HG03039 (cell line): ENCODE results near the gene GRN.
"Not testable (repeated sequence)": the region's sequence is repeated elsewhere in the genome, so short reads cannot be mapped to it uniquely, and the experiment has no call there.

Experiments used
- ATAC-seq: cut with Tn5 transposase; IDR thresholded peaks from one replicate; pipeline ENCODE4 v1.9.1; 2021; ENCODE audit warnings: mild to moderate bottlenecking, moderate library complexity; ENCODE audit not compliant: unreplicated experiment

Gene GRN

DNA sequence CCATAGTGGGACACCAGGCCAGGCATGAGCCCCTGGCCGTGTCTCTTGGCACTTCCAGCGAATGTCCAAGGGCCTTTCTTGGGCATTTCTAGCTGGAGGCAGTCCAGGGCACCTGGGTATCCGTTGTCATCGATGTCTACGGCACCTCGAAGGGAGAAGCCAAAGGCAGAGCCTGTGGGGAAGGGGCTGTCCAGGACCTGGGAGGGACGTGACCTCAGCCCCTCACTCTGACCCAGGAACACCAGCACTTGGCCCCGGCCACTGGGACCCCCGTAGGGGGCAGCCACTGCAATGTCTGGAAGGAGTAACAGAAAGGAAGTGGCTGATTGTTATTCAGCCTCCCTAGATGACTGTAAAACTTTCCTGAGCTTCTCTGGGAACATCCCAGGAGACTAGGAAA is 35.7 kb downstream of the GRN start:
- no peak for ATAC-seq

- no peak for ATAC-seq
These were observed 36.8 kb downstream of the GRN start for GRCh38 chr17:44381810-44382305.

DNA sequence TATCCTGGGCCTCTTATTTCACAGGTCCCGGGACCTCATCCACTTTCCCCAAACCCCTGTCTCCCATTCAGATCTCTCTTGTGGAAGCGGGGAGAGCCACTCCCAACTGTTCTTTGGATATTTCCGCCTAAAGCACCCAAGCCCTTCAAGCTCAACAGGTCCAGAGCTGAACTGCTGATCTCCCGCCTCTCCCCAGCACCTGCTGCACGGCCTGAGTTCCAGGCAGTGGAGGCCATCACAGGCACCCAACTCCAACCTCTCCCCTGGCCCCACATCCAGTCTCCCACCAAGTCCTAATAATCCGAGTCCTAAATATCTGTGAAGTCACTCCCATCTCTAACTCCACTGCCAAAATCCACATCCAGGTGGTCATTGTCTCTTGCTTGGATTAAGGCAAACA is 37.8 kb downstream of the GRN start:
- no peak for ATAC-seq

GRCh38 chr17:44383363-44383762 is 38.3 kb downstream of the GRN start:
- no peak for ATAC-seq

DNA sequence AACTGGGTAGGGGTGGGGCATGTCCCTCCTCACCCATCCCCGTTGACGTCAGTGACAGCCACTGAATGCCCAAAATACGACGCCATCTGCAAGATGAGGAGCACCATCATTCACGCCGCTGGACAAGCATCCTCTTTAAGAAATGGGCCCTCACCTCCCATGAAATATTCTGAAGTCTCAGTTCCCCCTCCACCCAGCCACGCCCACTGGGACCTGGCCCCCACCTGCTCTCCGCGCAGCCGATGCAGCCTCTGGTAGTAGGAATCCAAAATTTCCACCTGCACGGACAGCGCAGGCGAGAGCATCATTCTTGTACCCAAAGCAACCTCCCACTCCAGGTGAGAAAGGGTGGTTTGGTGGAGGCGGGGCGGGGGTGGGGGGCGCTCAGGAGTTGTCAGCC is 38.8 kb downstream of the GRN start:
- no peak for ATAC-seq

DNA sequence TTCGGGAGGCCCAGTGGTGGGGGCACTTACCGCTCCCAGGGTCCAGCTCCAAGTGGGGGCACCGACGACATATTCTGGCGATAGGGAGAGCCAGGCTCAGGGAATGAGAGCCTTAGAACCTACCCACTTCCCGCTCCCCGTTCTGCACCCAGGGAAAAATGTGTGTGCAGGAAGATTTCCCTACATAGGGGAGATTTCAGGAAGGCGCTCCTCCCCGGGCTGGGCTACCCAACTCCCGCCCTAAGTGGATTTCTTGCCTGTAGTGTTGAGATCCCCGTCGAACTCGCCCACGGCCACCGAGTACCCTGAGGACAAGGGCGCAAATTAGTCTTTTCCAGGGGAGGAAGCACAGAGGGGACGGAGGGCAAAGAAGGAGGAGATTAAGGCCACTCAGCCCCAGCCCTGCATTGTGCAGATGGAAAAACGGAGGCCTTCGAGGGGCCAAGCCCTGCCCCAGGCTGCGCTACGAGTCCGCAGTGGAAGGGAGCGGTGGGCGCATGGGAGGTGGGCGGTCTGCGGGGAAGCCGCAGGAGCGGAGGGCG is 39.2 kb downstream of the GRN start:
- no peak for ATAC-seq

DNA sequence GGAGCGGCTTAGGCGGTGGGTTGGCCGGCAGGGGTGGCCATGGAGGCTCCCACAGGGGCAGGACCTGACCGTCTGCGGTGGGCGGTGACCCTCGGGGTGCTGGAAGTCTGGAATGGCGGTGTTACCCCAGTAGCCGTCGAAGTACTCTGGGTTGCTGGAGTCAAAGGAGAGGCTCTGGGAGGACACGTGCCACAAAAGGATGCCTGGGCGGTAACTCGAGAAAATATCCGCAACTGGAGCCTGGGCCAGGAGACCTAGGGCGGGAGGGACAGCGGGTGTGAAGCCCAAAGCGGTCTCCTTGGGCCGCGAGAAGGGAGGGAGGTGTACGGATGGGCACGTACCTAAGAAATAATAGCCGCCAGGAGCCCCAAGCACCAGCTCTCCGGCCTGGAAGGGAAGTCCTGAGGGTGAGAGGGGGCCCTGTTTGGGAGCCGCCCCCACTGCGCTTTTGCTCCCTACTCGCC is 39.8 kb downstream of the GRN start:
- no peak for ATAC-seq

DNA sequence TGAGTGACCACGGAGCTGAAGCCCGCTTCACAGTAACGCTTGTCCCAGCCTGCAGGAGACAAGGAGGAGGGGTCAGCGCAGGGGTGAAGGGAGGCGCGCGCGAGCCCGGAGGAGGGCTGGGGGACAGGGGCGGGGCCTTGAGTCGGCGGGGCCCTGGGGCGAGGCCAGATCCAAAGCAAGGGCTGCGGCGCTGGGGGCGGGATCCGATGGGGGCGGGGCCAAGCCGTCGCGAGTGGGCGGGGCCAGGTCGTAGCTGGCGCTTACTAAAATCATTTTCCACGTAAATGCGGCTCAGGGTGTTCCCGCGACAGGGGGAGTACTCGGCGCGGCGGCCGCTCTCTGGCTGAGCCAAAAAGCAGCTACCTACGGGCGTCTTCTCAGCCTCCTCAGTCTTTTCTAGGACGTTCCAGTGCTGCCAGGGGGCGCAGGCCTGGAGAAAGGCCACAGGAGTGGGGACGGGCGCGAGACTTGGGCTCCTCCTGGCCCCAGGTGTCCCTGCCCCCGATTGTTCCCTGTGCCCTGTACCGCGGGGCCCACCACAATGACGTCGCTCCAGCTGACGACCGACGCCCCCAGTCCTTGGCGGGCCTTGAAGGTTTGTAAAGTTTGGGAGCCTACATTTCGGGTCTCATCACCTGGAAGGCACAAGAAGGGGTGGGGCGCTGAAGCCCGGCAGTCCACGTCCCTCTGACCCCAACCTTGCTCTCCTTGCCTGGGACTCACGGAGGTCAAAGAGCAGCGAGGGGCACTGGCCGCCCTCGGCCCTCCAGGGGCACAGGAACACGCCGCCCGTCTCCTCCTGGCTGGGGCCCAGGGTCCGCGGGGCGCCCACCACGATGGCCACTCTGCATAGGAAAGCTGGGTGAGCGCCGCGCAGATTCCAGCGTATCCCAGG is 40.4 kb downstream of the GRN start:
- no peak for ATAC-seq

GRCh38 chr17:44386182-44386525 is 41.1 kb downstream of the GRN start:
- no peak for ATAC-seq

- ATAC-seq: no peak
These were observed 42.7 kb downstream of the GRN start for GRCh38 chr17:44387804-44388203.

DNA sequence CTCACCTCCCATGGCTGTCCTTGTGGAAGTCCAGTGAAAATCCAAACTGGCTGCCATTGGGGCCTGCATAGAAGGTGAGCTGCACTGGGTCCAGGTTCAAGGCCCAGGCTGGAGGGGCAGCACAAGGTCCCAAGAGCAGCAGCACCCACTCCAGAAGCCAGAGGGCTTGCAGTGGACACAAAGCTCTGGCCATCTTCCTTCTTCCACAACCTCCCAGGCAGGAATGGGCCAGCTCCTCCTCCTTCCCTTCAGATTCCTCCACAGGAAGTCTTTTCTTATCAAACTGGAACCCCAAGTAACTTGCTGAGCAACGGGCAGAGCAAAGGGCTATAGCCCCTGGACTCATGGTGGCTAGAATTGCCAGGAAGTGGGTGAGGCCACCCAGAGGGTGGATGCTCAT is 44.2 kb downstream of the GRN start, which contains the start of gene ITGA2B:
Gene ITGA2B (minus strand): TSS at position 369 of the 400 bp plus-strand sequence. CDS start 176 bp downstream, at position 193.
- no peak for ATAC-seq

DNA sequence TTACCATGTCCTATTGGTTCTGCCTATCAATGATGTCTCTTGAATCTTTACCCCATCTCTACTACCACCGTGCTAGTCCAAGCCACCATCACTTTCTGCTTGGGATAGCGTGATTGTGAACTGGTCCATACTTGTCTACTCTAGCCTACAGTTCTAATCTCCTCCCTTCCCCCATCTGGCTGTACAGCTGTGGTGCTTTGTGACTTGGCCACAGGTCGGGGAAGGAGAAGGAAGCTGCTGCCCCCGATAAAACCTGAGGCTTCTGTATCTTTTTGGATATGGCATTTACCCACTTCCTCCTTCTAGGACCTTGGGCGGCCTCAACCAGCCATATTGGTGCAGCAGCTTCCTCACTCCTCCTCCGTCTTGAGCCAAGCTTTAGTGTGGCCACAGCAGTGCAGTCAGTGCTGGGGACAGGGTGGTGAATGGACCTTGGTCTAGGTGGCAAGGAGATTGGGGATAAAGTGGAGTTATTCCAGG is 44.7 kb downstream of the GRN start:
- ATAC-seq: no peak

GRCh38 chr17:44390250-44390870 is 45.3 kb downstream of the GRN start:
- no peak for ATAC-seq

- not testable (repeated sequence) for ATAC-seq
These were observed 49.0 kb downstream of the GRN start for GRCh38 chr17:44394112-44394511.

DNA sequence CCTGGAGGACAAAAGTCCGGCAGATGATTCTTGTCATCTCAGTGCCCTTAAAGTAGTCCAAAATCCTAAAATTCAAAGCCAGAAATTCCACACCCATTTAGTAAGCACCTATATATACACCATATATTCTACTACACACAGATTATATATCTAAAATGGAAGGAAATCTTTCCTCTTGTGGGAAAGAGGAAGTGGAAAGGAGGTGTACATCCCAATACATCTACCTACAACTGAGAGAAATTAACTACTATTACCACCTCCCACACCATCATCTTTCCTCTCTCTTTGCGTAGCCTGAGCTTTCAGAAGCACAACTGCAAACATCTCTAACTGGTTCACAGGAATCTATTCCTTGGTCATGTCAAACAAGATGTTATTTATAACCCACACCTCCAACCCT is 49.7 kb downstream of the GRN start:
- ATAC-seq: no peak

DNA sequence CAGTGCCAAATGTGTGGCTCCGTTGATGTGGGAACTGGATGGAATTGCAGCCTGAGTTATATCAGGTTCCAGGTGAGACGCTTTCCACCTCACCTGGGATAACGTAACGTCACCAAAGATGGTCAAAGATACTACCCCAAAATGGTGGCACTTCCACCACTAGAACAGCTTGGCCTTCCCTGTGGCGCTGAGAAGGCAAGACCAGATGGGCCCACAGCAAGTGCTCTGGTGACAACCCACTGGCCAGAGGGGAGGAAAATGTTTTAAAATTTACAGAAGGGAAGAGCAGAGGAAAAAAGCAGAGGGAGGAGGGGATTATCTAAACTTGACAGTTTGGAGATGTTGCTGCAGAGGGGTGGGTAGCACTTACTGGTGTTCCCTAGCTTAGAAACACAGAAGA is 51.8 kb downstream of the GRN start:
- ATAC-seq: no peak

DNA sequence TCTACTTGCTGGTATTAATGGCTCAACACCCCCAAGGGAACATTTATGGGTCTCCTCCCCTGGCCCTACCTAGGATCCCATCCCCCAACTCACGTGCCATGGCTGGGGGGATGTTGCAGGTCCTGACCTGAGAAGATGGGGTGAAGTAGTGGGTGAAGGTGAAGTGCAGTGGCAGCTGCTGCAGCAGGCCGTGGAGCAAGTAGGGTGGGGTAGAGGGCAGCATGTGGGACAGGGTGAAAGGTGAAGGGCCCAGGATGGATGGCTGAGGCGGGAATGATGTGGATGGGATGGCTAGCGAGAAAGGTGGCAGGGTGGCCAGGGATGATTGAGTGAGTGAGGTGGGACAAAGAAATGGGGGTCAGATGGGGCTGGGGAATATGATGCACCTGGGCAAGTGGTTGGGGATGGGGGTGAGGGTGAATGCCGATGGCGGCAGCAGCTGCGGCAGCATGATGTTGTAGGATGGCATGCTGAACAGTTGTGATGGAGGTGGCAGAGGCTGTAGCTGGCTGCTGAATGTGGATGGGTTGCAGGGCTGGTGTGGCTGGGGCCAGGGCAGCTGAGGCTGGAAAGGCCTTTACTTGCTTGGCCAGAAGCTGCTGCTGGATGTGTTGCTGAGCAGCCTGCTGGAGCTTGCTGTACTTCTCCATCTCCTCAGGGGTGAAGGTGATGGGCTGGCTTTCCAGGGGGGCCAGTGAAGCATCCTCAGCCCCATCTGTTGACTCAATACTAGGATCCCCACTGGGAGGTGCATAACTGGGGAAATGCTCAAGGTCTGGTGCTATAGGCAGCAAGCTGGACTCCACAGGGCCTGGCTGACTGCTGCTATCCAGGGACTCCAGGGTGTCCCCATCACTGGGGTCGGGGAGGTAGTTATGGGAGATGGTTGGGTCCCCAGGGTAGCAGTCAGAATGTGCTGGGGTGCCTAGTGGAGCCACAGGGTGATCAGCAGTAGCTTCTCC is 52.7 kb downstream of the GRN start:
- ATAC-seq: no peak

DNA sequence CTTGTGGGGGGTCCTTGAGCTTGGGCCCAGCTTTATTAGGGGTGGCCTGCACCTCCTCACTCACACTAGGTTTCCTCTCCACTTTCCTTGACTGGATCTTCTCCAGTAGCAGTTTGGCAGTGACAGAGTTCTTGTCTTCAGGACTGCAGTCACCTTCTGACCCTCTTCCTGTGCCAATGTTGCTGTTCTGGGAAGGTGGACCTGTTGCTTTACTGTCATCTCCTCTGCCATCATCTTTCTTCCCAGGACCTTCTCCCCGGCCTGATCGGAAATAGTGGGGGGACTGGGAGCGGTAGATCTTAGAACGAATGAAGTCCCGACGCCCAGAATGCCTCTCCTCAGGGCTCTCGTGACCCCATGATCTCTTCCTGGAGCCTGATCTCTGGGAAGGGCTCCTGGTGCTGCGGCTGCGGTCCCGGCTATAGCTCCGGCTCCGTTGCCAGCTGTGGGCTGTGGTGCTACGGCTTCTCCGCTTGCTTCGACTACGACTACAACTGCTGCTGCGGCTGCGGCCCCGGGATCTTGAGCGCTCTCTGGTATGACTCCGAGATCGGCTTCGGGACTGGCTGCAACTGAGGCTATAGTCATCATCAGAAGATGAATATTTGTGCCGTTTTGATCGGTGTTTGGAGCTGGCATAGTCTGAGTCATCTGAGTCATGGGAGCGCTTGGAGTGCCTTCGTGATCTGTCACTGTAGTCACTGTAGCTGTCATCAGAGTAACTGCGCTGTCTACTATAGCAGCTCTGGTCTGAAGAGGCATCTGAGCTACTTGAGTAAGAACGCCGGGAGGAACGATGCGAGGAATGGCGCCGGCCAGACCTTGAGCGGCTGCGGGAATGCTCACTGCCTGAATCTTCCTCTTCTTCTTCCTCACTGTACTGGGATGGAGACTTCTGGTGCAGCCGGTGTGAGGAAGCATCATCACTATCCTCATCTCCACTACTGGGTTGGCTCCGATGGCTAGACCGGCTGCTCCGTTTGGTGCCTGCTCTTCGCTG is 53.9 kb downstream of the GRN start:
- no peak for ATAC-seq

DNA sequence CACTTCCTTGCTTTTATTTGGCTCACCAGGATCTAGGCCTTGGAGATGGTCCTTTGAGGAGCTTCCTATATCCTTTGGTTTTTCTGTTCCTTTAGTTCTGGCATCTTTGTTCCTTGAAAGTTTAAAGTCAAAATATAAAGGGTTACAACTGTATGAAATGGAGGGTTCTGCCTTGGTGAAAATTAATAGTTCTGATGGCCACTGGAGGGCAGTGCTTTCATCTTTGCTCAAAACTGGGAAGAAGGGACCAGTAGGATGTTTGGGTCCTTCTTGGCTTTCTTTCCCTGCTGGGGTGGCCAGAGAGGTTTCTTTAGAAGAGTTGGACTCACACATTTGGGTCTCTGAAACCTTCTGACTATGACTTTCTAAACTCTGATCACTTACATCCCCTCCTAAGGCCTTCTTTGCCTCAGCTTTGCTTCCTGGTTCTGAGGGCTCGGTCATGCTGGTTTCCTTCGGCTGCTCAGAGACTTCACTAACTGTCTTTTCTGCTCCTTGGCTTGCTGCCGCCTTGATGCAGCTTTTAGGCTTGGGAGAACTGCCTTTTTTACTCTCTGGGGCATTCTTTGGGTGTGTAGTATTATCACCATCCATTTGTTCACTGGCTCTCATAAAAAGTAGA is 55.2 kb downstream of the GRN start:
- no peak for ATAC-seq
